GM21447 (cell line): Measurements from ENCODE around the gene CNTNAP1.
"Not testable (repeated sequence)": the region's sequence is repeated elsewhere in the genome, so short reads cannot be mapped to it uniquely, and the experiment has no call there.

Experiments used
- ATAC-seq: cut with Tn5 transposase; IDR thresholded peaks from one replicate; pipeline ENCODE4 v1.9.1; 2021; ENCODE audit not compliant: unreplicated experiment

CNTNAP1 gene

GRCh38 chr17:42681976-42682721 lies at the start of gene CNTNAP1:
TSS of gene CNTNAP1 (plus strand) at chr17:42682531. CDS start at chr17:42682830, 299 bp downstream.
- ATAC-seq: no peak

- no peak for ATAC-seq
These were observed 49.3 kb upstream of the CNTNAP1 start for GRCh38 chr17:42632949-42633444.

GRCh38 chr17:42639525-42640113 lies 42.7 kb upstream of the CNTNAP1 start:
- no peak for ATAC-seq

- ATAC-seq: no peak
These were observed 42.2 kb upstream of the CNTNAP1 start for GRCh38 chr17:42640121-42640520.

GRCh38 chr17:42642336-42642735 lies 40.0 kb upstream of the CNTNAP1 start:
- no peak for ATAC-seq

GRCh38 chr17:42647778-42648177 lies 34.6 kb upstream of the CNTNAP1 start:
- ATAC-seq: no peak

- no peak for ATAC-seq
These were observed 30.9 kb upstream of the CNTNAP1 start for GRCh38 chr17:42651392-42651791.

- no peak for ATAC-seq
These were observed 28.9 kb upstream of the CNTNAP1 start for GRCh38 chr17:42653179-42654124.

GRCh38 chr17:42655528-42655927 lies 26.8 kb upstream of the CNTNAP1 start:
- ATAC-seq: no peak

- no peak for ATAC-seq
These were observed 24.3 kb upstream of the CNTNAP1 start for GRCh38 chr17:42657824-42658588.

GRCh38 chr17:42659079-42659931 lies 23.0 kb upstream of the CNTNAP1 start, which contains the start of gene TUBG2:
TSS of gene TUBG2 (plus strand) at chr17:42659284. CDS start at chr17:42659504, 220 bp downstream.
- ATAC-seq: peak; percentile 54

GRCh38 chr17:42659932-42660274 lies 22.4 kb upstream of the CNTNAP1 start:
- not testable (repeated sequence) for ATAC-seq

- ATAC-seq: no peak
These were observed 21.5 kb upstream of the CNTNAP1 start for GRCh38 chr17:42660692-42661345.

GRCh38 chr17:42665581-42666001 lies 16.7 kb upstream of the CNTNAP1 start:
- no peak for ATAC-seq

GRCh38 chr17:42666126-42666525 lies 16.2 kb upstream of the CNTNAP1 start:
- not testable (repeated sequence) for ATAC-seq

GRCh38 chr17:42667088-42667951 lies 15.0 kb upstream of the CNTNAP1 start:
- no peak for ATAC-seq

GRCh38 chr17:42669705-42669976 lies 12.7 kb upstream of the CNTNAP1 start:
- no peak for ATAC-seq
